GF-D8 (cell line): Measurements from ENCODE around the gene HS6ST2.
"Not testable (repeated sequence)": the region's sequence is repeated elsewhere in the genome, so short reads cannot be mapped to it uniquely, and the experiment has no call there.

Experiments
- DNase-seq: peaks from one replicate; lab custom pipeline; 2025; lab: John Stamatoyannopoulos, UW

HS6ST2 gene

GRCh38 chrX:132940727-132941327 lies 17.6 kb downstream of the HS6ST2 start:
- DNase-seq, result no peak

GRCh38 chrX:132933170-132933569 lies 25.3 kb downstream of the HS6ST2 start:
- DNase-seq, result no peak

- DNase-seq, result no peak
These were observed 34.0 kb downstream of the HS6ST2 start for GRCh38 chrX:132924426-132924825.

GRCh38 chrX:132918523-132918922 lies 39.9 kb downstream of the HS6ST2 start:
- no peak for DNase-seq

GRCh38 chrX:132916349-132916748 lies 42.1 kb downstream of the HS6ST2 start:
- DNase-seq, result no peak

- DNase-seq, result no peak
These were observed 48.8 kb downstream of the HS6ST2 start for GRCh38 chrX:132909643-132910042.

GRCh38 chrX:132908891-132909290 lies 49.5 kb downstream of the HS6ST2 start:
- DNase-seq, result no peak

- DNase-seq, result no peak
These were observed 57.7 kb downstream of the HS6ST2 start for GRCh38 chrX:132900633-132901293.

GRCh38 chrX:132887569-132887968 lies 70.9 kb downstream of the HS6ST2 start:
- DNase-seq, result no peak

- DNase-seq, result no peak
These were observed 75.0 kb downstream of the HS6ST2 start for GRCh38 chrX:132883358-132883915.

GRCh38 chrX:132880753-132881152 lies 77.7 kb downstream of the HS6ST2 start:
- DNase-seq, result not testable (repeated sequence)

- no peak for DNase-seq
These were observed 80.4 kb downstream of the HS6ST2 start for GRCh38 chrX:132877954-132878536.

- DNase-seq, result no peak
These were observed 81.7 kb downstream of the HS6ST2 start for GRCh38 chrX:132876523-132877338.

- DNase-seq, result no peak
These were observed 82.5 kb downstream of the HS6ST2 start for GRCh38 chrX:132875650-132876522.

GRCh38 chrX:132862562-132862961 lies 95.9 kb downstream of the HS6ST2 start:
- no peak for DNase-seq

- DNase-seq, result no peak
These were observed 97.4 kb downstream of the HS6ST2 start for GRCh38 chrX:132861076-132861475.

- no peak for DNase-seq
These were observed 98.2 kb downstream of the HS6ST2 start for GRCh38 chrX:132860200-132860599.

GRCh38 chrX:132858018-132858417 lies 100.4 kb downstream of the HS6ST2 start:
- no peak for DNase-seq

GRCh38 chrX:132855780-132856341 lies 102.6 kb downstream of the HS6ST2 start:
- no peak for DNase-seq

- DNase-seq, result no peak
These were observed 105.4 kb downstream of the HS6ST2 start for GRCh38 chrX:132853040-132853439.
